AG08395 (cell line): ENCODE data around the gene LRRFIP2.
"Not testable (repeated sequence)": the region's sequence is repeated elsewhere in the genome, so short reads cannot be mapped to it uniquely, and the experiment has no call there.

Experiments
- DNase-seq: peaks from one replicate; pipeline ENCODE4 v3.0.0; 2012; ENCODE audit warnings: mixed read lengths, low spot score

The LRRFIP2 gene

DNA sequence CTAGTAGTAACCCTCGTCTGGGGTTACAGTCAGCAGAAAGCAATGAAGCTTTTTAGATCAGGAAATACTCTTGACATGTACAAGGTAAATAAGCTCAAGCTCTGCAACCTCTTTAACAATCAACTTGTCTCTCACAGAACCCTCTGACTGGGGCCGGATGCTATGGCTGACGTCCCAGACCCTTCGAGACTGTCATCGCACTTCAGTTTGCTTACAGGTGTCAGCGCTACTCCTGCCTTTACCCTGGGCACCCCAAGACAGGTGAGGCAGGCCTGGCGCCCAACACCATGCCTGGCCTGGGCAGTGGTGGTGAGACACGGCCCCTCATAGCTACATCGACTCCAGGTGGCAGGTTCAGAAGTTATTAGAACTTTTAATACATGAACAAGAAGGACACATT is 30.6 kb downstream of the LRRFIP2 start:
- no peak for DNase-seq

DNA sequence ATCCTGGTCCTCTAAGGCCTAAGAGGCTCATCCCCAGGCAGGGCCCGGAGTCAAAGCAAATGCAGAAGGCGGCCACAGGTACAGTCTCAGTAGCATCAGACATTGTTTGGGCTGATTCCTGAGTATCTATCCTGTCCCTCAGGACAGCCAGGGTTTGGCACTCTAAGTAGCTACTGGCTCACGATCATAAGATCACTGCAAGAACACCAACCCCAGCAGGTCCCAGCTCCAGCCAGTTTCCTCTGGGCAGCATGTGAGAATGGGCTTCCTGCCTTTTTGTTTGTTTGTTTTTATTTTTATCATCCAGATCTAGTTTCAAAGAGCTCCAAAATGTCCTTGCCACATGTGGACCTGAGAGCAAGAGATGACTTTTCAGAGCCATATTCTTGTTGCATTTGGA is 32.7 kb downstream of the LRRFIP2 start:
- no peak for DNase-seq

DNA sequence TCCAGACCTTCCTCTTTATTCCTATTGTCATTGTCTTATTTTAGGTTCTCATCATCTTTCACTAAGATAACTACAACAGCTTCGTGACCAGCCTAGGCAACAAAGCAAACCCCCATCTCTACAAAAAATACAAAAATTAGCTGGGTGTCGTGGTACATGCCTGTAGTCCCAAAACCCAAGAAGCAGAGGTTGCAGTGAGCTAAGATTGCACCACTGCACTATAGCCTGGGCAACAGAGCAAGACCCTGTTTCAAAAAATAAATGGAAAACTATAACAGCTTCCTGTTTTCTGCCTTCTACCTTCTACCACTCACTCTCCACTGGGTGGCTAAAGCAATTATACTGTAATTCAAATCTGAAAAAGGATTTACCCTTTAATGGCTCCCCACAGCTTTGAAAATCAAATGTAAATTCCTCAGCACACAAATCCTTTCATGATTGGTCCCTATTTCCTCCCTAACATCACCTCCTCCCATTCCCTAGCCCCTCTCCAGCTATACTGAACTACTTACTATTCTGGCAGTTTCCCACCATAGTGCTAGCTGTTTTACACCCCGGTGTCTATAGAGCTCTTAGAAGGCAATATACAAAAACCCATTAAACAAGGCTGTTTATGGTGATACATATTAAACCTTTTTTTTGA is 33.4 kb downstream of the LRRFIP2 start:
- DNase-seq: no peak

DNA sequence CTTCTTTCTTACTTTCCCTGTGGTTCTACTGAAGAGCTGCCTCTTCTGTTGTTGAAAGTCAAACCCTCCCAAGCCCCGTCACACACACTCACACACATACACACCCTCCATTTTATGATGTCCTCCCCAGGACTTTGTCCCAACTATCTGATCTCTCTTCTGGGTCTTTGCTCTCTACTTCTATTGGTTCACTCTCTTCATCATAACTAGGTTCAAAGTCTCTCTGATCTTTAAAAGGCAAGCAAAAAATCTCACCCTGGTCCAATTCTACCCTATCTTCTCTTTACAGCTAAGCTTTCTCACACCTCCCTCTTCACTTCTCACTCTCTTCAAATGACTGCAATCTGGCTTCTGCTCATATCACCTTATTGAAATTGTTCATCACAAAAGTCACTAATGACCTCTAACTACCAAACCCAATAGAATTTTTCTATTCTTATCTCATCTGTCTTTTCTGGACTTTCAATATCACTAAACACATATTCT is 34.8 kb downstream of the LRRFIP2 start:
- no peak for DNase-seq

DNA sequence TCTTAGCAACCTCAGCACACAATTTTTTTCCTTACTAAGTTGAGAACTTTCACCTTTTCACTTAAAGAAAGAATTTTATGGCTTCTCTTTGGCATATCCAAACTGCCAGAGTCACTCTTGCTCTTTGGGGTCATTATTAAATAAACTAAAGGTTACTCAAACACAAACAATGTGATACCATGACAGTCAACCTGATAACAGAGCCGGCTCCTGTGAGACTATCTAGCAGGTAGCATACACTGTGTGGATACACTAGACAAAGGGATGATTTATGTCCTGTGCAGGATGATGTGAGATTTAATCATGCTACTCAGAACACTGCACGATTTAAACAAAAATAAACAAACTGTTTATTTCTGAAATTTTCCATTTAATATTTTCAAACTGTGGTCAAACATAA is 35.6 kb downstream of the LRRFIP2 start:
- DNase-seq: no peak

DNA sequence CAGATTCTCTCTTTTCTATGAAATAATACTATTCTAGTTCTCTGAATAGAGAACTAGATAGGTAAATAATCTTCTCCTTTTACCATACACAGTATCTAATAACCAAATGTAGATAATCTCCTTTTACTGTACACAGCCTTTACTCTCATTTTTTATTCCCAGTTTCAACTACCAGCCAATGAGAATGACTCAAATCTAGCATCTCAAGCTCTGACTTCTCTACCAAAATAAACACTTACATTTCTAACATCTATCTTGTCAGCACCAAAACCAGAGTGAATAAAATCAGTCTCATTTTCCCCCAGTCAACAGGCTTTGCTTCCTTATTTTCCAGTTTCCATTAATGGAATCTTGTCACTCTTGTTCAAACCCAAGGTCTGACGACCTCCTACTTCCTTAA is 36.9 kb downstream of the LRRFIP2 start:
- DNase-seq: no peak

DNA sequence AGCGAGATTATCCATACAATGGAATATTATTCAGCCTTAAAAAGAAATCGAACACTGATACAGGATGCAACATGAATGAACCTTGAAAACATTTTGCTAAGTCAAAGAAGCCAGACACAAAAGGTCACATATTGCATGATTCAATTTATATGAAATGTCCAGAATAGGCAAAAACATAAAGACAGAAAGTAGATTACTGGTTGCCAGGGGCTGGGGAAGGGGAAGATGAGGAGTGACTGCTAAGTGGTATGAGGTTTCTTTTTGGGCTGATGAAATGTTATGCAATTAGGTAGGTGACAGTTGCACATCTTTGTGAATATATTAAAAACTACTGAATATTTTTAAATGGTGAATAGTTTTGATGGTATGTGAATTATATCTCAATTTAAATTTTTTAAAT is 38.3 kb downstream of the LRRFIP2 start:
- no peak for DNase-seq

DNA sequence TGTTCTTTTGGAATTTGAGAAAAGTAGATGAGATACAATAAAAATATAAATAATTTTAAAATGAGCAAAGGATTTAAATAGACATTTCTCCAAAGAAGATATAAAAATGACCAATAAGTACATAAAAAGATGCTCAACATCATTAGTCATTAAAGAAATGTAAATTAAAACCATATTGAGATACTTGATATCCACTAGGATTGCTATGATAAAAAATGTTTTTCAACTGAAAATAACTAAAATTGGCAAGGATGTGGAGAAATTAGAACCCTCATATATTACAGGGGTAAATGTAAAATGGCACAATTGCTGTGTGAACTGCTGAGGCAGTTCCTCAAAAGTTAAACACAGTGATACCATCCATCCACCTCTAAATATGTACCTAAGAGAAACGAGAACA is 38.8 kb downstream of the LRRFIP2 start:
- no peak for DNase-seq

- no peak for DNase-seq
Observed at GRCh38 chr3:37132334-37132733, 42.0 kb downstream of the LRRFIP2 start.

DNA sequence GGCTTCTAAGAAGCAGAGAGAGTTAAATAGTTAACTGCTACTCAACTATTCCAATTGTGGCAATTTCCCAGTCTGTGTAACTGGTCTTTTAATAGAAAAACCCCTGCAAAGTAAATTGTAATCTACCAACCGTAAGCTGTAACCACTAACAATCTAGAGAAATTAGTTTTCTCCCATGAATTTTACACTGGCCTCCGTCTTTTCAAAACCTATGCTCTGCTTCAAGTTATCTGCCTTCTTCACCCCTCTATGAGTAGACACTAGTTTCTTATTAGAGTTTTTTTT is 42.6 kb downstream of the LRRFIP2 start:
- DNase-seq: no peak

GRCh38 chr3:37130984-37131859 is 43.2 kb downstream of the LRRFIP2 start:
- DNase-seq: no peak

DNA sequence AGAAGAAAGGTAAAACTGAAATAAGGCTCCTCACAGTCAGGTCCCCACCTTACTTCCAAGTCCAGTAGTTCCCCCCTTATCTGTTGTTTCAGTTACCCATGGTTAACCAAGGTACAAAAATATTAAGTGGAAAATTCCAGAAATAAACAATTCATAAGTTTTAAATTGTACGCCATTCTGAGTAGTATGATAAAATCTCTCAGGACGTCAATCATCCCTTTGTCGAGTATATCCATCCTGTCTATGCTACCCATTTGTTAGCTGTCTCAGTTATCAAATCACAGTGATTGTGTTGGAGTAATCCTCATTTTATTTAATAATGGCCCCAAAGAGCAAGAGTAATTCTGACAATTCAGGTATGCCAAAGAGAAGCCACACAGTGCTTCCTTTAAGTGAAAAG is 43.9 kb downstream of the LRRFIP2 start:
- no peak for DNase-seq

DNA sequence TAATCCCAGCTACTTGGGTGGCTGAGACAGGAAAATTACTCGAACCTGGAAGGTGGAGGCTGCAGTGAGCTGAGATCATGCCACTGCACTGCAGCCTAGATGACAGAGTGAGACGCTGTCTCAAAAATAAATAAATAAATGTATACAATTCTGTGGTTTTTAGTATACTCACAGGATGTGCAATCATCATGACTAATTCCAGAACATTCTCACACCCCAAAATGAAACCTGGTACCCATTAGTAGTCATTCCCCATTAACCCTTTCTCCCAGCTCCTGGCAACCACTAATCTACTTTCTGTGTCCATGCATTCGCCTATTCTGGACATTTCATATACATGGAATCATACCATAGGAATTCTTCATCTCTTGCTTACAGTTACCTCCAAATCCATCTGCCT is 44.5 kb downstream of the LRRFIP2 start:
- DNase-seq: no peak

DNA sequence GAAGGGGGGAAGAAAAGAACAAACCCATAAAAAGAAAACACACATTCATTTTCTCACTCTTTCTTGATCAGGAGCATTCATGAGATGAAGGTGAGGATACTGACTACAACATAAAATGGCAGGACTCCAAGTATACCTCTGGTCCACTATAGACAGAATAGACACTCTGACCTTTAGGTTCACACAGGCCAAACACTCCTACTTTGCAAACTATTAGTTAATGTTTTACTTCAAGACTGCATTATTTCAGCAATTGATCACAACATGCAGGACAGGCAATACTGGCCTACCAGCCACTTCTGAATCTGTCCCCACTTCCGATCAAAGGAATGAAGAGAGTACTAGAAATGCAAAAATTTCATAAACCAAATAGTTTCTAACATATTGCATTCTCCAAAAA is 47.0 kb downstream of the LRRFIP2 start:
- no peak for DNase-seq

- DNase-seq: no peak
Observed at GRCh38 chr3:37126856-37127255, 47.5 kb downstream of the LRRFIP2 start.

GRCh38 chr3:37125195-37126073 is 48.9 kb downstream of the LRRFIP2 start:
- no peak for DNase-seq

GRCh38 chr3:37124435-37124834 is 49.9 kb downstream of the LRRFIP2 start:
- DNase-seq: no peak

DNA sequence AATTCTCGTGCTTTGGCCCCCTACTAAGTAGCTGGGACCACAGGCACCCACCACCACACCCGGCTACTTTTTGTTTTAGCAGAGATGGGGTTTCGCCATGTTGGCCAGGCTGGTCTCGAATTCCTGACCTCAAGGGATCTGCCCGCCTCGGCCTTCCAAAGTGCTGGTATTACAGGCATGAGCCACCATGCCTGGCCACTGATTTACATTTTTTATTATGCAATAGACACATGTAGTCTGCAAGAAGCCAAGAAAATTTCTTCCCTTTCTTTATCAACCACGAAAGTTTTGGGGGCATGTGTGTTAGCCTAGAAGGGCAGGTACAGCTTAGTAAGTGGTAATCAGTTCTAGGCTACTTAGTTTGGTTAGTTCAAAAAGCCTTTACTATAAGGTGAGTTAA is 51.1 kb downstream of the LRRFIP2 start:
- no peak for DNase-seq

DNA sequence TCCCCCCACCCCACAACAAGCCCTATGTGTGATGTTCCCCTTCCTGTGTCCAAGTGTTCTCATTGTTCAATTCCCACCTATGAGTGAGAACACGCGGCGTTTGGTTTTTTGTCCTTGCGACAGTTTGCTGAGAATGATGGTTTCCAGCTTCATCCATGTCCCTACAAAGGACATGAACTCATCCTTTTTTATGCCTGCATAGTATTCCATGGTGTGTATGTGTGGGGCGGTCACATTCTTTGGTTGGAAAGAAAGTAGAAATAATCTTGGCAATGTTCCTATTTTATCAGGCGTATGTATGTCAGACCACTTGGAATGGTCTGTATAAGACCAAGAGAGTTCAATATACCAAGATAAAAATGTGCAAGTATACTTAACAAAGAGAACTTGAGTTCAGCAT is 52.3 kb downstream of the LRRFIP2 start:
- not testable (repeated sequence) for DNase-seq

DNA sequence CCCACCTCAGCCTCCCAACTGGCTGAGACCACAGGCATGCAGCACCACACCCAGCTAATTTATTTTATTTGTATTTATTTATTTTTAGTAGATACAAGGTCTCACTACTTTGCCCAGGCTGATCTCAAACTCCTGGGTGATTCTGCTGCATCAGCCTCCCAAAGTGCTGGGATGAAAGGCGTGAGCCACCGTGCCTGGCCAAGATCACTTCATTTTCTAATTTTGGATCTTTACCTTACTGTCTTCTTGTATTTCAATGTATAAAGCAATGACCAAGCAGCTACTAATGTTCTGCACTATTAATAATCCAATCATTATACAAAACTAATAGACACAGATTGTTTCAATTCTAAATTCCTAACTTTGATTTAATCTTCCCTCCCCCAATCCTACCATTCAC is 56.2 kb downstream of the LRRFIP2 start:
- no peak for DNase-seq

GRCh38 chr3:37117548-37117947 is 56.8 kb downstream of the LRRFIP2 start:
- DNase-seq: no peak

DNA sequence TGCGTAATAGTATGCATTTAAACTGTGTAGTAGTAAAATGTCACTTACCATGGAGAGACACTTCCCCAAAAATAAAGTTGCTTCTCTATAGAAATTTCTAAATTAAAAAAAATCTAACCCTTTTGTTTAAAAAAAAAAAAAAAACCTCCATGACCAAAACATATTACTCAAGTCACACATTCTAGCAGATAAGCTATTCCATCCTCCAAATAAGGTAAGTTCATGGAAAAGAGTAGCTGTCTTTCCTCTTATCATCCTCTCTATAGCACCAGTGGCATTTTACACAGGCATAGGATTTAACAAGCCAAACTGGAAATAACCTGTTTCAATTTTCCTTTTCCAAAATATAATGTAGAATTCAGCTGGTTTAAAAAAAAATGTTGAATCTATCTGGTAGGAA is 57.4 kb downstream of the LRRFIP2 start:
- no peak for DNase-seq

DNA sequence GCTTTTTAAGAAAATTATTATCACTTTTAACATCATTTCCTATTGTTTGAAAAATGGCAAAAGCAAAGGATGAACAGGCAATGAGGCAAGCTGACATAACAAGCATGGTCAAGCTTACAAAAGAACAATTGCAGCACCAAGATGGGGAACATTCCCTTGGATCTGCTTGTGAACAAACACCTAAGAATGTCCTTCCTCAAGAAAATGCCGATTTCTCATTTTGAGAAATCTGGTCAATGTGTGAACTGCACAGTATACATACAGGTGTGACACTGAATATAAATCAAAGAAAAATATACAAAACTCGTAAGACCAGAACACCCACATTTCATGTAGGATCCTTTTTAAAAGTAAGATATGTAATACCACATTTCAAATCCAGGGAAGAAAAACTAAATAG is 58.9 kb downstream of the LRRFIP2 start:
- DNase-seq: no peak
